B cell (primary cell): ENCODE results near the gene NR4A2. TPM values are rescaled to one million over a fixed set of nuclear protein-coding genes. Genes with fewer than 3 reads are reported as not detected.

Experiments used
- ATAC-seq: fragments of 200-7000 bp; cut with Tn5 transposase; one replicate; pipeline ENCODE4 v1.10.0; 2021; ENCODE audit warnings: low read depth, mild to moderate bottlenecking, moderate number of reproducible peaks, moderate library complexity
- CTCF ChIA-PET: fragments of 350-600 bp; sonication (Branson Sonifier 250); formaldehyde crosslinking; loops from one replicate; lab custom pipeline; 2021; ENCODE audit warnings: antibody characterized with exemption, inconsistent platforms; lab: Charles Lee
- POLR2A ChIA-PET: fragments of 350-600 bp; sonication (Branson Sonifier 250); formaldehyde crosslinking; loops from one replicate; lab custom pipeline; 2021; ENCODE audit warnings: antibody characterized with exemption; lab: Charles Lee
- DNase-seq: peaks from one replicate; pipeline ENCODE4 v3.0.0; 2013
- H2AFZ ChIP-seq: 2 replicates; pipeline ENCODE4 v1.6.1; 2012; ENCODE audit warnings: mild to moderate bottlenecking, low read depth, low read length; ENCODE audit not compliant: insufficient read depth, poor library complexity, severe bottlenecking
- H3K27ac ChIP-seq, 2 donors: 1 replicate in 1 of 2; 2 replicates in 1 of 2; pipeline ENCODE4 v1.5.1; 2012 to 2013; ENCODE audit warnings: low read length in 2 of 2, mild to moderate bottlenecking in 2 of 2, moderate library complexity in 1 of 2
- H3K27me3 ChIP-seq, 4 experiments: fragments of 200-600 bp in 1 of 4; sonication (generic) in 1 of 4; replicated peaks in 1 of 4; 1 replicate in 2 of 4; 2 replicates in 2 of 4; pipeline versions ENCODE4 v1.6.1 to v1.7.0; 2013 to 2016; ENCODE audit warnings: low read length in 3 of 4, mild to moderate bottlenecking in 2 of 4, mixed read lengths in 1 of 4, moderate library complexity in 1 of 4; ENCODE audit not compliant: insufficient read depth in 4 of 4, control insufficient read depth in 3 of 4; ENCODE audit errors: control extremely low read depth in 1 of 4
- H3K36me3 ChIP-seq, 2 experiments: replicated peaks in 1 of 2; 1 replicate in 1 of 2; 2 replicates in 1 of 2; pipeline versions ENCODE4 v1.6.1 to v1.7.1; 2013; ENCODE audit warnings: low read length in 1 of 2; ENCODE audit not compliant: insufficient read depth in 2 of 2, control insufficient read depth in 1 of 2; ENCODE audit errors: control extremely low read depth in 1 of 2, extremely low read depth in 1 of 2
- H3K4me1 ChIP-seq, 2 donors: fragments of 200-600 bp in 1 of 2; sonication (generic) in 1 of 2; 1 replicate in 1 of 2; 2 replicates in 1 of 2; pipeline versions ENCODE4 v1.5.1 to v1.6.1; 2013 to 2017; ENCODE audit warnings: low read length in 2 of 2; ENCODE audit not compliant: control insufficient read depth in 2 of 2, insufficient read depth in 2 of 2
- H3K4me2 ChIP-seq: replicated peaks from 2 replicates; pipeline ENCODE3; 2012; ENCODE audit warnings: mild to moderate bottlenecking, low read depth, low read length; ENCODE audit not compliant: poor library complexity, severe bottlenecking
- H3K4me3 ChIP-seq, 5 experiments: fragments of 200-600 bp in 1 of 5; sonication (generic) in 1 of 5; 1 replicate in 3 of 5; 2 replicates in 2 of 5; pipeline versions ENCODE4 v1.5.1 to v1.7.0; 2011 to 2016; ENCODE audit warnings: low read length in 4 of 5, mild to moderate bottlenecking in 4 of 5, low read depth in 2 of 5, control low read depth in 1 of 5, moderate library complexity in 1 of 5; ENCODE audit not compliant: insufficient read depth in 1 of 5; ENCODE audit errors: control extremely low read depth in 1 of 5, extremely low read depth in 1 of 5
- H3K79me2 ChIP-seq: fragments of 200-600 bp; sonication (generic); one replicate; pipeline ENCODE4 v1.6.0; 2016; ENCODE audit warnings: low read length; ENCODE audit not compliant: control insufficient read depth, insufficient read depth
- H3K9ac ChIP-seq: fragments of 200-600 bp; sonication (generic); 2 replicates; pipeline ENCODE4 v1.6.1; 2017; ENCODE audit warnings: mild to moderate bottlenecking, low read length, moderate library complexity
- H3K9me3 ChIP-seq, 3 donors: one replicate each; pipeline versions ENCODE4 v1.6.1 to v1.7.1; 2013; ENCODE audit warnings: low read length in 2 of 3; ENCODE audit not compliant: control insufficient read depth in 2 of 3, insufficient read depth in 1 of 3; ENCODE audit errors: control extremely low read depth in 1 of 3
- H4K20me1 ChIP-seq: 2 replicates; pipeline ENCODE4 v1.6.0; 2012; ENCODE audit warnings: mild to moderate bottlenecking, low read length; ENCODE audit not compliant: insufficient read depth, control insufficient read depth, poor library complexity, severe bottlenecking
- H3K27ac Mint-ChIP-seq: one replicate; pipeline ENCODE4 v1.8.0; 2021; ENCODE audit warnings: mixed read lengths
- H3K27me3 Mint-ChIP-seq: one replicate; pipeline ENCODE4 v1.8.0; 2021; ENCODE audit warnings: mixed read lengths
- H3K4me1 Mint-ChIP-seq: one replicate; pipeline ENCODE4 v1.8.0; 2021; ENCODE audit warnings: mixed read lengths
- H3K4me3 Mint-ChIP-seq: one replicate; pipeline ENCODE4 v1.8.0; 2021; ENCODE audit warnings: mixed read lengths
- H3K9me3 Mint-ChIP-seq: one replicate; pipeline ENCODE4 v1.8.0; 2022; ENCODE audit warnings: mixed read lengths; ENCODE audit not compliant: insufficient read depth
- EZH2 ChIP-seq: IDR thresholded peaks from 2 replicates; pipeline ENCODE4 v1.6.1; 2012; ENCODE audit warnings: borderline replicate concordance, low read depth, mild to moderate bottlenecking, moderate library complexity, low read length; ENCODE audit not compliant: insufficient read depth, poor library complexity, severe bottlenecking
- WGBS: methylation state at CpG from one replicate; pipeline ENCODE4 v1.1.5; 2013; ENCODE audit warnings: missing lambda C conversion rate; ENCODE audit not compliant: insufficient coverage; 5-methylcytosine and 5-hydroxymethylcytosine counted together
- intact Hi-C: fragments of 100-400 bp; cut with micrococcal nuclease; formaldehyde crosslinking; loops from one replicate; pipeline ENCODE4 v1.10.0; 2022
- polyA plus RNA-seq: library from polyadenylated mRNA; depleted of rRNA; stranded (reverse); fragments of >200 nt; gene quantifications from 2 replicates; pipeline ENCODE4 v1.2.3, GENCODE V29; 2012
- total RNA-seq, 2 donors: library from RNA; stranded (reverse); fragments of 120-200 nt in 1 of 2; gene quantifications; 1 replicate in 1 of 2; 2 replicates in 1 of 2; pipeline versions ENCODE4 v1.2.3 to v1.2.4, GENCODE V29; 2013 to 2022
- TF ChIP-seq, protein P1 (sequence below): fragments of 200-600 bp; IDR thresholded peaks from one replicate; pipeline ENCODE4 v1.8.0; 2022; ENCODE audit warnings: antibody characterized with exemption, mild to moderate bottlenecking

The NR4A2 gene
- total and polyA plus RNA-seq, 2 donors (not counting 1 experiment from before 2014, with no cell fraction given), result 30.6 to 177 TPM

DNA sequence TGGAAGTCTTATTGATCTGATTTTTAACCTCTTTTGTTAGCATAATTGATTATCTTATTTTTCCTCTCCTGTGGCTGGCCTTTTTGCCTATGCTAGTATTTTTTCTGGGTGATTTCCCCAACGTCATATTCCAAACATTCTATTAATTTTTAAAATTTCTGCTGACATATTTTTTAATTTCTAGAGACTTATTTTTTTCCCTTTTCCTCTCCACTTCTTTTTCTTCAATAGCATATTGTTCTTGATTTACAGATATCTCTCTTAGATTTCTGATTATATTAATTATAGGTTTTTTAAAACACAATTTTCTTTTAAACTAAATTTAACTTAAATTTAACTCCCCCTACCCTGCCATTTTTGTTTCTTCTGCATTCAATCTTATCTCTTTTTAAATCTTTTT lies 47.2 kb upstream of the NR4A2 start:
- CTCF ChIA-PET, result no interaction called here
- no peak for TF ChIP-seq EZH2
- TF ChIP-seq, protein P1, sequence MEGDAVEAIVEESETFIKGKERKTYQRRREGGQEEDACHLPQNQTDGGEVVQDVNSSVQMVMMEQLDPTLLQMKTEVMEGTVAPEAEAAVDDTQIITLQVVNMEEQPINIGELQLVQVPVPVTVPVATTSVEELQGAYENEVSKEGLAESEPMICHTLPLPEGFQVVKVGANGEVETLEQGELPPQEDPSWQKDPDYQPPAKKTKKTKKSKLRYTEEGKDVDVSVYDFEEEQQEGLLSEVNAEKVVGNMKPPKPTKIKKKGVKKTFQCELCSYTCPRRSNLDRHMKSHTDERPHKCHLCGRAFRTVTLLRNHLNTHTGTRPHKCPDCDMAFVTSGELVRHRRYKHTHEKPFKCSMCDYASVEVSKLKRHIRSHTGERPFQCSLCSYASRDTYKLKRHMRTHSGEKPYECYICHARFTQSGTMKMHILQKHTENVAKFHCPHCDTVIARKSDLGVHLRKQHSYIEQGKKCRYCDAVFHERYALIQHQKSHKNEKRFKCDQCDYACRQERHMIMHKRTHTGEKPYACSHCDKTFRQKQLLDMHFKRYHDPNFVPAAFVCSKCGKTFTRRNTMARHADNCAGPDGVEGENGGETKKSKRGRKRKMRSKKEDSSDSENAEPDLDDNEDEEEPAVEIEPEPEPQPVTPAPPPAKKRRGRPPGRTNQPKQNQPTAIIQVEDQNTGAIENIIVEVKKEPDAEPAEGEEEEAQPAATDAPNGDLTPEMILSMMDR, result no peak
- POLR2A ChIA-PET, result interaction anchor here (0.6 kb wide), 1 partner anchor 45 kb away, joined by 4 read pairs; no protein-coding TSS in a partner anchor
- no peaks in the 10 kb centered on the region for H3K9me3 Mint-ChIP-seq
- no peaks in the 10 kb centered on the region for H3K36me3 ChIP-seq
- H3K27ac Mint-ChIP-seq, result no peak overlapping the region
- peaks cover 5% of the 10 kb centered on the region for H3K27me3 Mint-ChIP-seq
- DNase-seq (no peak), ATAC-seq (no peak)
- H3K4me2 ChIP-seq, result no peak overlapping the region
- no peaks in the 10 kb centered on the region for H4K20me1 ChIP-seq
- no peak overlapping the region for H3K4me3 Mint-ChIP-seq
- H3K9ac ChIP-seq, result no peak overlapping the region
- H3K27ac ChIP-seq, result no peak overlapping the region
- no peaks in the 10 kb centered on the region for H3K79me2 ChIP-seq
- H3K27me3 ChIP-seq, result no peaks in the 10 kb centered on the region
- H3K4me1 Mint-ChIP-seq, result peaks cover 7% of the 10 kb centered on the region
- intact Hi-C loops, result no loop called here
- H3K4me3 ChIP-seq, result no peak overlapping the region
- WGBS, result no CpG with 5 or more reads among the region's 1 CpG
- H3K9me3 ChIP-seq, result no peaks in the 10 kb centered on the region
- H2AFZ ChIP-seq, result no peak overlapping the region
- H3K4me1 ChIP-seq, result peaks cover 0 to 3% of the 10 kb centered on the region in 2 donors

DNA sequence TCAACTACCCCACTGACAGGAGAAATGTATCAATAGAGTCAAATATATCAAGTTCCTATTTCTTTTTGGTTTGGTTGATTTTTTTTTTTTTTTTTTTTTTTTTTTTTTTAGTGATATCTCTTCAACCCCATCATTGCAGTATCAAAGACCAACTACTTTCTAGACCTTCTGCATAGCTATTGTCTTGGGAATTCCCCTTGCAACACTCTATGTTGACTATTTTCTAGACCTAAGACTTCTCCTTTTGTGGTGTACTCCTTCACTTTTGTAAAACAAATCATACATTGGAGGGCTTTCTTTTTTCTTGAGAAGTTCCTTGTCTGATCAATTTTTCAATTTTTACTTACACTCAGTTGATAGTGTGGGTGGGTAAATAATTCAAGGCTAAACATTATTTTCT lies 46.5 kb upstream of the NR4A2 start:
- Mint-ChIP-seq H3K9me3 (no peaks in the 10 kb centered on the region), H3K4me3 (no peak overlapping the region), H3K27me3 (peaks cover 8% of the 10 kb centered on the region), H3K4me1 (peaks cover 7% of the 10 kb centered on the region), H3K27ac (no peak overlapping the region)
- H2AFZ ChIP-seq, result no peak overlapping the region
- no peaks in the 10 kb centered on the region for H3K9me3 ChIP-seq
- H3K4me3 ChIP-seq, result no peak overlapping the region
- peaks cover 0 to 3% of the 10 kb centered on the region in 2 donors for H3K4me1 ChIP-seq
- ATAC-seq (peak; percentile 70), DNase-seq (peak; percentile 49)
- H3K79me2 ChIP-seq, result no peaks in the 10 kb centered on the region
- no peak overlapping the region for H3K4me2 ChIP-seq
- TF ChIP-seq, protein P1, result no peak
- TF ChIP-seq EZH2, result no peak
- H4K20me1 ChIP-seq, result no peaks in the 10 kb centered on the region
- no peak overlapping the region for H3K27ac ChIP-seq
- no peaks in the 10 kb centered on the region for H3K36me3 ChIP-seq
- ChIA-PET CTCF (no interaction called here), POLR2A (interaction anchor here (0.6 kb wide), 1 partner anchor 45 kb away, joined by 4 read pairs; no protein-coding TSS in a partner anchor)
- intact Hi-C loops, result no loop called here
- no peaks in the 10 kb centered on the region for H3K27me3 ChIP-seq
- no peak overlapping the region for H3K9ac ChIP-seq
